GM12878 (cell line): ENCODE measurements around the gene BOD1L2. TPM values are rescaled to one million over a fixed set of nuclear protein-coding genes. Genes with fewer than 3 reads are reported as not detected.
A peak's percentile ranks its signal among the peaks of the same experiment; 100 is the strongest.

Source experiments
- ATAC-seq: fragments of 200-7000 bp; cut with Tn5 transposase; 3 replicates; pipeline ENCODE4 v1.9.1; 2020; ENCODE audit warnings: mild to moderate bottlenecking, moderate library complexity
- BruUV-seq: library from RNA; stranded (reverse); fragments of 400-500 nt; replicated peaks from 2 replicates; lab custom pipeline; 2021; lab: Mats Ljungman, UMichigan
- CTCF ChIA-PET: fragments of 300-600 bp; sonication (Branson Sonifier 250); formaldehyde crosslinking; extraction: SDS; loops from one replicate; lab custom pipeline; 2021; ENCODE audit warnings: inconsistent platforms; lab: Yijun Ruan, JAX
- POLR2A ChIA-PET: fragments of 350-600 bp; formaldehyde crosslinking; extraction: SDS; loops from one replicate; lab custom pipeline; 2021; ENCODE audit warnings: inconsistent platforms; lab: Charles Lee
- RAD21 ChIA-PET: fragments of 300-600 bp; sonication (Branson Sonifier 250); formaldehyde crosslinking; loops from one replicate; lab custom pipeline; 2023; ENCODE audit warnings: antibody characterized with exemption; ENCODE audit not compliant: unreplicated experiment; lab: Charles Lee
- SMC1A ChIA-PET: fragments of 300-600 bp; sonication (Branson Sonifier 250); formaldehyde crosslinking; loops from one replicate; lab custom pipeline; 2023; ENCODE audit not compliant: unreplicated experiment, uncharacterized antibody; lab: Charles Lee
- DNase-seq: peaks from one replicate; pipeline ENCODE4 v3.0.0-alpha.2; 2011; ENCODE audit warnings: low read depth, low spot score
- FAIRE-seq: peaks from 3 replicates; lab custom pipeline; 2011; peaks lifted over from hg19 to GRCh38; lab: Jason Lieb, UNC
- H2AFZ ChIP-seq: 2 replicates; pipeline ENCODE4 v1.6.0; 2011; ENCODE audit warnings: low read depth, low read length, control low read depth; ENCODE audit not compliant: control insufficient read depth
- H3K27ac ChIP-seq: 2 replicates; pipeline ENCODE4 v1.5.1; 2011; ENCODE audit warnings: control low read depth; ENCODE audit not compliant: control insufficient read depth, insufficient read depth
- H3K27me3 ChIP-seq, 2 experiments: replicated peaks in 1 of 2; 2 replicates each; pipeline versions ENCODE4 v1.6.0 to v1.6.1; 2011; ENCODE audit warnings: low read length in 1 of 2; ENCODE audit not compliant: control insufficient read depth in 2 of 2, insufficient read depth in 2 of 2
- H3K36me3 ChIP-seq, 2 experiments: 2 replicates each; pipeline ENCODE4 v1.5.1; 2011; ENCODE audit warnings: low read length in 1 of 2; ENCODE audit not compliant: control insufficient read depth in 2 of 2, insufficient read depth in 2 of 2
- H3K4me1 ChIP-seq: 2 replicates; pipeline ENCODE4 v1.6.1; 2011; ENCODE audit warnings: mild to moderate bottlenecking, low read length, moderate library complexity, mixed read lengths; ENCODE audit not compliant: control insufficient read depth, insufficient read depth
- H3K4me2 ChIP-seq: 2 replicates; pipeline ENCODE4 v1.6.0; 2011; ENCODE audit warnings: control low read depth; ENCODE audit not compliant: control insufficient read depth, insufficient read depth
- H3K4me3 ChIP-seq: fragments of 200-600 bp; sonication (generic); 2 replicates; pipeline ENCODE4 v1.5.1; 2016
- H3K79me2 ChIP-seq: 2 replicates; pipeline ENCODE4 v1.6.0; 2011; ENCODE audit warnings: low read length; ENCODE audit not compliant: control insufficient read depth, insufficient read depth
- H3K9ac ChIP-seq: 2 replicates; pipeline ENCODE4 v1.8.0; 2011; ENCODE audit warnings: low read length, control low read depth, mixed read lengths; ENCODE audit not compliant: control insufficient read depth, insufficient read depth
- H3K9me3 ChIP-seq: replicated peaks from 3 replicates; pipeline ENCODE4 v1.5.1; 2011; ENCODE audit warnings: mild to moderate bottlenecking, low read length; ENCODE audit not compliant: control insufficient read depth, insufficient read depth
- H4K20me1 ChIP-seq: 2 replicates; pipeline ENCODE4 v1.6.0; 2011; ENCODE audit not compliant: control insufficient read depth, insufficient read depth
- BRCA1 ChIP-seq: IDR thresholded peaks from 2 replicates; pipeline ENCODE4 v1.6.1; 2011; ENCODE audit warnings: low read depth, low read length, improper control_type of control experiment
- EED ChIP-seq: sonication (generic); IDR thresholded peaks from 2 replicates; pipeline ENCODE4 v1.6.1; 2016; ENCODE audit warnings: antibody characterized with exemption, low read depth
- EP300 ChIP-seq, 2 experiments: fragments of 150-350 bp in 1 of 2; IDR thresholded peaks; 2 replicates each; pipeline ENCODE4 v1.6.1; 2011 to 2012; ENCODE audit warnings: low read depth in 2 of 2, low read length in 2 of 2, borderline replicate concordance in 1 of 2, improper control_type of control experiment in 1 of 2, inconsistent platforms in 1 of 2; ENCODE audit not compliant: control insufficient read depth in 1 of 2
- ESRRA ChIP-seq: IDR thresholded peaks from 2 replicates; pipeline ENCODE4 v1.6.1; 2012; ENCODE audit warnings: mild to moderate bottlenecking, low read length, improper control_type of control experiment
- ETV6 ChIP-seq, 2 experiments: fragments of 450-650 bp in 1 of 2; IDR thresholded peaks in 1 of 2; conservative IDR thresholded peaks in 1 of 2; 2 replicates each; pipeline ENCODE4 v1.6.1; 2014; ENCODE audit warnings: antibody characterized with exemption in 1 of 2, borderline replicate concordance in 1 of 2, low read depth in 1 of 2, mild to moderate bottlenecking in 1 of 2, moderate library complexity in 1 of 2
- FOXM1 ChIP-seq: IDR thresholded peaks from 2 replicates; pipeline ENCODE4 v1.6.1; 2012; ENCODE audit warnings: low read depth, mild to moderate bottlenecking, inconsistent platforms, low read length, moderate library complexity
- GATAD2B ChIP-seq: fragments of 450-650 bp; conservative IDR thresholded peaks from 2 replicates; pipeline ENCODE4 v1.6.1; 2017; ENCODE audit warnings: low read depth, mild to moderate bottlenecking, moderate library complexity
- HCFC1 ChIP-seq: fragments of 150-350 bp; IDR thresholded peaks from 2 replicates; pipeline ENCODE4 v1.6.1; 2014; ENCODE audit warnings: low read length
- MTA2 ChIP-seq: fragments of 450-650 bp; IDR thresholded peaks from 2 replicates; pipeline ENCODE4 v1.6.1; 2016; ENCODE audit warnings: low read depth, mild to moderate bottlenecking, moderate library complexity
- NFYA ChIP-seq: IDR thresholded peaks from 2 replicates; pipeline ENCODE4 v1.6.1; 2011; ENCODE audit warnings: low read depth, mild to moderate bottlenecking, low read length, improper control_type of control experiment, borderline replicate concordance
- PAX5 ChIP-seq: IDR thresholded peaks from 2 replicates; pipeline ENCODE4 v1.6.1; 2011; ENCODE audit warnings: low read depth, low read length, borderline replicate concordance
- SMC3 ChIP-seq: IDR thresholded peaks from 2 replicates; pipeline ENCODE4 v1.6.1; 2011; ENCODE audit warnings: low read length, improper control_type of control experiment, borderline replicate concordance
- SPI1 ChIP-seq: IDR thresholded peaks from 2 replicates; pipeline ENCODE4 v1.6.1; 2011; ENCODE audit warnings: low read depth, mild to moderate bottlenecking, low read length, moderate library complexity, borderline replicate concordance; ENCODE audit not compliant: insufficient read depth
- TCF7 ChIP-seq: IDR thresholded peaks from 2 replicates; pipeline ENCODE4 v1.6.1; 2014; ENCODE audit warnings: antibody characterized with exemption, borderline replicate concordance
- WRNIP1 ChIP-seq: IDR thresholded peaks from 2 replicates; pipeline ENCODE4 v1.6.1; 2011; ENCODE audit warnings: low read depth, low read length, improper control_type of control experiment, borderline replicate concordance
- YY1 ChIP-seq: IDR thresholded peaks from 2 replicates; pipeline ENCODE4 v1.6.1; 2011; ENCODE audit warnings: low read depth, mild to moderate bottlenecking, low read length
- ZNF384 ChIP-seq: IDR thresholded peaks from 2 replicates; pipeline ENCODE4 v1.6.1; 2012; ENCODE audit warnings: low read depth, mild to moderate bottlenecking, low read length, improper control_type of control experiment, borderline replicate concordance
- WGBS: methylation state at CpG from one replicate; pipeline ENCODE4 v1.1.6; 2016; ENCODE audit warnings: low lambda C conversion rate; ENCODE audit not compliant: insufficient replicate concordance, insufficient coverage; ENCODE audit errors: missing lambda C conversion rate; 5-methylcytosine and 5-hydroxymethylcytosine counted together
- in situ Hi-C: fragments of 300-500 bp; cut with MboI; formaldehyde crosslinking; loops from 9 replicates; pipeline ENCODE4 v1.14.3; 2018; ENCODE audit warnings: mixed read lengths
- intact Hi-C: fragments of 100-400 bp; cut with micrococcal nuclease; formaldehyde crosslinking; loops from one replicate; pipeline ENCODE4 v1.14.2; 2022; ENCODE audit not compliant: unreplicated experiment
- polyA plus RNA-seq, 11 experiments: library from polyadenylated mRNA; depleted of rRNA in 4 of 11; unstranded in 6 of 11; stranded (reverse) in 5 of 11; fragments of >200 nt; fragmentation: Nextera tagmentation in 4 of 11; fragmentation: Illumina TruSeq in 1 of 11; extraction: Ambion mirVana in 4 of 11; extraction: Trizol in 1 of 11; gene quantifications; 1 replicate in 1 of 11; 2 replicates in 10 of 11; pipeline versions ENCODE4 v1.2.1 to v1.2.3, GENCODE V29; 2011 to 2016; ENCODE audit warnings: inconsistent platforms in 2 of 11, missing spikeins in 2 of 11, low read depth in 1 of 11
- total RNA-seq, 4 experiments: library from RNA; depleted of rRNA in 3 of 4; stranded (reverse); fragments of >200 nt in 3 of 4; fragmentation: Illumina TruSeq in 1 of 4; extraction: Trizol in 1 of 4; gene quantifications; 2 replicates each; pipeline versions ENCODE4 v1.2.1 to v1.2.3, GENCODE V29; 2013 to 2021
- TF ChIP-seq, protein P1 (sequence below): fragments of 450-650 bp; conservative IDR thresholded peaks from 2 replicates; pipeline ENCODE4 v1.6.1; 2017; ENCODE audit warnings: mild to moderate bottlenecking, moderate library complexity
- TF ChIP-seq, protein P2 (sequence below): IDR thresholded peaks from 2 replicates; pipeline ENCODE4 v1.6.1; 2011; ENCODE audit warnings: borderline replicate concordance, low read depth, mild to moderate bottlenecking, moderate library complexity, low read length; ENCODE audit not compliant: insufficient read depth, poor library complexity, severe bottlenecking

Gene BOD1L2
- total and polyA plus RNA-seq, 10 of the 15 experiments (the other 5 are each of a cell fraction or from before 2014, with no cell fraction given) = not detected

DNA sequence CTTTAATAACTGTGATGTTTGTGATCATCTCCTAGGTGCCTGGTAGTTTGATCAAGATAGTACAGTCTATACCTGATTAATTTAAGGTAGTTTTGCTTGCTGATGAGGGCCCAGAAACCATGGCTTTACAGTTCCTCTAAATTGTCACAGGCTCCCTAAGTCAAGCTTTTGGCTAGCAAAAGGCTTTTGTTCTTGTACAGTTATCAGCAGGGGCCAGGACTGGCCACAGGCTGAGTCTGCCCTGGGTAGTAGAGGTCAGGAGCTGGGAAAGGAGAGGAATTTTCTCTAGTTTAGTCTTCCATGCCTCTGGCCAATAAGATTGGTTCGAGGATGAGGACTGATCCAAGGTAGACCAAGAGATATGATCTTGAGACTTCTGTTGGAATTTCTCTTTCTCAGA, 3.6 kb upstream of the BOD1L2 start (continued):
- TF ChIP-seq WRNIP1 = no peak

DNA sequence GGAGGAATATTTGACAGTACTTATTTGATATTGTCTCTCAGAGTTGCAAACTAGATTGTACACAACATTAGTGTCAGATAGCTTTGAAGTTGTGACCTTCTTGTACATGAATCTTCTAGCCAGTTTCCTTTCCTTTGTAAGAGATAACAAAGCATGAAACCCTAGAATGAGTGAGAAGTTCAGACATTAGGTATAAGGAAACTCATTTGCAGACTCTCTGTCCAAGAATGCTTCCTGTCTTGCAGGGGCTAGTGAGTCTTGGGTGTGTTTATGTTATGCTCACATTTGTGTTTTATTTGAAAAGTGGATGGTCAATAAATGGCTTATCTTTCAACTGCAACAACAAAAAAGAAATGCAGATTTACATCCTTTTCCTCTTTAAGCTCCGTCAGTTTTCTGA, 1.4 kb downstream of the BOD1L2 start:
- Histone ChIP-seq H3K4me2 (no peak overlapping the region), H3K4me1 (peaks cover 5% of the 10 kb centered on the region; the same call in 1 of the 2 replicates), H3K79me2 (no peaks in the 10 kb centered on the region), H4K20me1 (no peaks in the 10 kb centered on the region), H3K27ac (no peak overlapping the region), H3K4me3 (no peak overlapping the region), H3K27me3 (no peaks in the 10 kb centered on the region; a peak in 2 of 4 replicates), H3K9ac (no peak overlapping the region), H3K9me3 (no peaks in the 10 kb centered on the region), H2AFZ (no peak overlapping the region), H3K36me3 (no peaks in the 10 kb centered on the region)
- TF ChIP-seq HCFC1 (no peak), EP300 (IDR thresholded peaks at IDR 0.05; ENCODE audit: borderline replicate concordance in 1 of 2, control insufficient read depth in 1 of 2, low read depth in 2 of 2, low read length in 2 of 2) (no peak), YY1 (no peak), SMC3 (no peak), PAX5 (no peak), GATAD2B (no peak), SPI1 (no peak), ZNF384 (no peak), NFYA (no peak), MTA2 (no peak), FOXM1 (no peak), EED (no peak), ESRRA (no peak), BRCA1 (no peak), TCF7 (no peak), ETV6 (conservative IDR thresholded peaks at IDR 0.05 in 1 of 2, IDR thresholded peaks at IDR 0.05 in 1 of 2; ENCODE audit: borderline replicate concordance in 1 of 2, low read depth in 1 of 2) (no peak)
- TF ChIP-seq, protein P1, sequence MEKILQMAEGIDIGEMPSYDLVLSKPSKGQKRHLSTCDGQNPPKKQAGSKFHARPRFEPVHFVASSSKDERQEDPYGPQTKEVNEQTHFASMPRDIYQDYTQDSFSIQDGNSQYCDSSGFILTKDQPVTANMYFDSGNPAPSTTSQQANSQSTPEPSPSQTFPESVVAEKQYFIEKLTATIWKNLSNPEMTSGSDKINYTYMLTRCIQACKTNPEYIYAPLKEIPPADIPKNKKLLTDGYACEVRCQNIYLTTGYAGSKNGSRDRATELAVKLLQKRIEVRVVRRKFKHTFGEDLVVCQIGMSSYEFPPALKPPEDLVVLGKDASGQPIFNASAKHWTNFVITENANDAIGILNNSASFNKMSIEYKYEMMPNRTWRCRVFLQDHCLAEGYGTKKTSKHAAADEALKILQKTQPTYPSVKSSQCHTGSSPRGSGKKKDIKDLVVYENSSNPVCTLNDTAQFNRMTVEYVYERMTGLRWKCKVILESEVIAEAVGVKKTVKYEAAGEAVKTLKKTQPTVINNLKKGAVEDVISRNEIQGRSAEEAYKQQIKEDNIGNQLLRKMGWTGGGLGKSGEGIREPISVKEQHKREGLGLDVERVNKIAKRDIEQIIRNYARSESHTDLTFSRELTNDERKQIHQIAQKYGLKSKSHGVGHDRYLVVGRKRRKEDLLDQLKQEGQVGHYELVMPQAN = no peak
- TF ChIP-seq, protein P2, sequence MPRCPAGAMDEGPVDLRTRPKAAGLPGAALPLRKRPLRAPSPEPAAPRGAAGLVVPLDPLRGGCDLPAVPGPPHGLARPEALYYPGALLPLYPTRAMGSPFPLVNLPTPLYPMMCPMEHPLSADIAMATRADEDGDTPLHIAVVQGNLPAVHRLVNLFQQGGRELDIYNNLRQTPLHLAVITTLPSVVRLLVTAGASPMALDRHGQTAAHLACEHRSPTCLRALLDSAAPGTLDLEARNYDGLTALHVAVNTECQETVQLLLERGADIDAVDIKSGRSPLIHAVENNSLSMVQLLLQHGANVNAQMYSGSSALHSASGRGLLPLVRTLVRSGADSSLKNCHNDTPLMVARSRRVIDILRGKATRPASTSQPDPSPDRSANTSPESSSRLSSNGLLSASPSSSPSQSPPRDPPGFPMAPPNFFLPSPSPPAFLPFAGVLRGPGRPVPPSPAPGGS = no peak
- SMC1A ChIA-PET = interaction anchor here (2.1 to 2.3 kb wide), 2 partner anchors 14 to 278 kb away, joined by 6 to 8 read pairs; no protein-coding TSS in a partner anchor
- intact Hi-C loops = no loop called here
- 0% methylated on average over 1 of the region's 1 CpG for WGBS
- no TSS peak for BruUV-seq
- DNase-seq (no peak), FAIRE-seq (no peak), ATAC-seq (peak; percentile 60)
- CTCF ChIA-PET = interaction anchor here (1.0 to 2.0 kb wide), 3 partner anchors 11 to 60 kb away, joined by 3 to 5 read pairs (median 3); no protein-coding TSS in a partner anchor
- POLR2A ChIA-PET = no interaction called here
- RAD21 ChIA-PET = no interaction called here
- in situ Hi-C loops = no loop called here
